Stimulated activated CD4-positive, alpha-beta T cell treated with anti-CD3 and anti-CD28 coated beads, Interleukin-2, amount 100 ng/mL, for 4 hours (primary cell): ENCODE measurements around the gene HIBCH.
A peak's percentile ranks its signal among the peaks of the same experiment; 100 is the strongest.
"Not testable (repeated sequence)": the region's sequence is repeated elsewhere in the genome, so short reads cannot be mapped to it uniquely, and the experiment has no call there.

ENCODE experiments used
- DNase-seq: peaks from one replicate; pipeline ENCODE4 v3.0.0-alpha.2; 2020; ENCODE audit warnings: low read depth

Gene HIBCH, protein sequence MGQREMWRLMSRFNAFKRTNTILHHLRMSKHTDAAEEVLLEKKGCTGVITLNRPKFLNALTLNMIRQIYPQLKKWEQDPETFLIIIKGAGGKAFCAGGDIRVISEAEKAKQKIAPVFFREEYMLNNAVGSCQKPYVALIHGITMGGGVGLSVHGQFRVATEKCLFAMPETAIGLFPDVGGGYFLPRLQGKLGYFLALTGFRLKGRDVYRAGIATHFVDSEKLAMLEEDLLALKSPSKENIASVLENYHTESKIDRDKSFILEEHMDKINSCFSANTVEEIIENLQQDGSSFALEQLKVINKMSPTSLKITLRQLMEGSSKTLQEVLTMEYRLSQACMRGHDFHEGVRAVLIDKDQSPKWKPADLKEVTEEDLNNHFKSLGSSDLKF

DNA sequence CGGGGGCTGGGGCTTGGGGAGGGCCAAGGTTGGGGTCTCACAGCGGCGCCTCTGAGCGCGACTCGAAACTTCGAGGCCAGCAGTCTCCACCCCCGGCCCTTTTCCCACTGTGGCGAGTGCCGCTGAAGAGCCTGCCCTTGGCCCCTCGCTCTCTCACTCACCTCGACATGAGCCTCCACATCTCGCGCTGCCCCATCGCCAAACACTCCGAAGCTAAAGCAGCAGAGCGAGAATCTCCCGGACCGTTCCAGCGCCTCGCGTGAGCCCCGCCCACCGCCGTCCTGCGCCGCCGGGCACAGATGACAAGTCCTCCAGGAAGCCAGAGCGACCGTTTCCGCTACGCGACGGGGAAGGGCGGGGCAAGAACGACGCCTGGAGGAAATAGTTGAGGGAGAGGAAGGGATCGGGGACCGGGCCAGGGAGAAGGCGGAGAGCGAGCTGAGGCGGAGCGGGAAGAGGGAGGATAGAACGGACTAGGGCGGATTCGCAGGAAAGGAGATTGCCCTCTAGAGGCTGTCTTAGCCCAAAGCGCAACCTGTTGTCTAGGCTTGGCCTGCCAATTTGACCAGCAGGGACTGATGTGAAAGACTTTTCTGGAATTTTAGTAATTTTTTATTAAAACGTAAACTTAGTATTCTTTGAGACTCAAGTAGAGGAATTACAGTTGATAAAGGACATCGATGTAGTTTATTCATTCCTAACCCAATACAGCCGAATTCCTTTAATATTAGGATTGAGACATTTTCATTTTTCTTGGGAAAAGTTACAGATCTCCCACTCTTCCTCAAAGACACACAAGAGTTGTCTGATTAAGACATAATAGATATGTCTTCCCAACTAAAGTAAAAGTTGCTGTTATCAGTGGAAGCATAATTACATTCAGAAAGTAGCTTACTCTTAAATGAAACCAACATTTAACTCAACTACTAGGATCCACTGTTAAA, at the start of gene HIBCH:
Gene HIBCH (minus strand): TSS at position 272 of the 944 bp plus-strand sequence. CDS start 76 bp downstream, at position 196.
- DNase-seq = peak; percentile 79

DNA sequence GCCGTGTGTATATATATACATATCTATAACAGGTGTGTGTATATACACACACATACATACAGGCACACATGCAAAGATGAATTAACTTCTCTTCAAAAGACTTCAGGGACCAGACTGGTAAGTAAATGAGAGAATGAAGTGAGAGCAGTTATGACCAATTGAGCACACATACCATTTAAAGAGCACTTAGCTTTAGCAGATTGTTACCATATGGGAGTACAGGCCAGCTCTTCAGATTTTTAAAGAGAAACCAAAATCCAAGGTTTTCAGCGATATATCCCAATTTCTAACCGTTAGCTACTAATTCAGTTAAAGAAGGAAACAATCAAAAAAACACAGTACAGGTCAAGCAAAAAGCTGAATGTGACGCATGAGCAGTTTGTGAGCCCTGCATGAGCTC, 47.5 kb upstream of the HIBCH start:
- no peak for DNase-seq

DNA sequence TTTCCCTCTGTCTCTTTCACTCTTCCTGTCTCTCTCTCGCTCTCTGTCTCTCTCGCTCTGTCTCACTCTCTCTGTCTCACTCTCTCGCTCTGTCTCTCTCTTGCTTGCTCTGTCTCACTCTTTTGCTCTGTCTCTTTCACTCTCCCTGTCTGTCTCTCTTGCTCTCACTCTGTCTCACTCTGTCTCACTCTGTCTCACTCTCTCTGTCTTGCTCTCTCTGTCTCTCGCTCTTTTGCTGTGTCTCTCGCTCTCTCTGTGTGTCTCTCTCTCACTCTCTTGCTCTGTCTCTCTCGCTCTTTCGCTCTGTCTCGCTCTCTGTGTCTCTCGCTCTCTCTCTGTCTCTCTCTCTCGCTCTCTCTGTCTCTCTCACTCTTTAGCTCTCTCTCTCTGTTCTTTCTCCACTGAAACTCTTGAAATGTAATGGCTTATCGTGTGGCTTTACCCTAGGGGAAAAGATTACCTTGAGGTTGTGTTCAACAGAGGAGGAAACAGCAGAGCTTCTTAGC, 46.7 kb upstream of the HIBCH start:
- no peak for DNase-seq

DNA sequence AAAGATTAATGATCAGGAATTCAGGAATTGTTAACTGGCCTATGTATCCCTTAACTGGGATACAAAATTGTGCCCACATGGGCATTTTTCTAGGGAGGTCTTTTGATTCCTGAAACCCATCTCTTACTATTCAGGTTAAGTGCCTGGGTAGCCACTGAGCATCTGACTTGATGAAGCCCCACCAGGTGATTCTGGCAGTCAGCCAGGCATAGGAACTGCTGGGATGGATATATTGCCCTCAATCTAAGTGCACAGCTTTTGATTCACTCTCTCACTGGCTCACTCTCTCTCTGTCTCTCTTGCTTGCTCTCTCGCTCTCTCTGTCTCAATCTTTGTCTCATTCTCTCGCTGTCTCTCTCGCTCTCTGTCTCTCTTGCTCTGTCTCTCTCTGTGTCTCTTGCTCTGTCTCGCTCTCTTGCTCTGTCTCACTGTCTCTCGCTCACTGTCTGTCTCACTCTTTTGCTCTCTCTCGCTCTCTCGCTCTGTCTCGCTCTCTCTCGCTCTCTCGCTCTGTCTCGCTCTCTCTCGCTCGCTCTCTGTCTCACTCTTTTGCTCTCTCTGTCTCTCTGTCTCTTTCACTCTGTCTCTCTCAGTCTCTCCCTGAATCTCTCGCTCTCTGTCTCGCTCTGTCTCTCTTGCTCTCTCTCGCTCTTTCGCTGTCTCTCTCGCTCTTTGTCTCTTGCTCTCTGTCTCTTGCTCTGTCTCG, 46.0 kb upstream of the HIBCH start:
- no peak for DNase-seq

DNA sequence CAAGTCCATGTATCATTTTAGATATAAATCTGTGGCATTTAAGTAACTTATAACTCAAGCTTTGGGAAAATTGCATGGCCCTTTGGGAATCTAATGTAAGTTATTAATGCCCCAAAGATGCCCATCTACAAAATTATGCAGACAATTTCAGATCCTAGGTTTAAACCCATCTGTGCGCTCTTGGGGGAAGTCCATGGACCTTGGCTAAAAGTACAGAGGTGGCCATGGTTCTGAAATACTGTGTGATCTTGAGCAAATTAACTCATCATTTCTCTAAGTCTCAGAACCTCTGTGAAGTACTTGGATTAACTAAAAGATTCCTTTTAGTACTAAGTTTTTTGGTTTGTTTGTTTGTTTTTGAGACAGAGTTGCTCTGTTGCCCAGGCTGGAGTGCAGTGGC, 43.3 kb upstream of the HIBCH start:
- no peak for DNase-seq

DNA sequence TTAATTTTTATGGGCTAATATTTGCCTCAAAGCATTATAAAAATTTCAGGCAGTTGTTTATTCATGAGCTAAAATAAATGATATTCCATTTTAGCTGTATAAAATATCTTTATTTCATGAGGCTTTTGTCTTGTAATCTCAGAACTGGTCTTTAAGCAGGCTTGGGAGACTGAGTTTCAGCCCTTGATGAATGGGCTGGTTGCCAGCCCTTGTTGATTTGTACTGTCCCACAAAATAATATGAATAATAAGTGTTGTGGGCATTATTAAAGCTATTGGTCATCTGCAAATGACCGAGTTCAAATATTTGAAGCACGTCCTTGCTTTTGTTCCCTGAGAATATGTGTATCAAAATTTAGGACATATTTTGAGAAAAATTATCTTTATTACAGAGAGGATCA, 41.9 kb upstream of the HIBCH start:
- DNase-seq = no peak

DNA sequence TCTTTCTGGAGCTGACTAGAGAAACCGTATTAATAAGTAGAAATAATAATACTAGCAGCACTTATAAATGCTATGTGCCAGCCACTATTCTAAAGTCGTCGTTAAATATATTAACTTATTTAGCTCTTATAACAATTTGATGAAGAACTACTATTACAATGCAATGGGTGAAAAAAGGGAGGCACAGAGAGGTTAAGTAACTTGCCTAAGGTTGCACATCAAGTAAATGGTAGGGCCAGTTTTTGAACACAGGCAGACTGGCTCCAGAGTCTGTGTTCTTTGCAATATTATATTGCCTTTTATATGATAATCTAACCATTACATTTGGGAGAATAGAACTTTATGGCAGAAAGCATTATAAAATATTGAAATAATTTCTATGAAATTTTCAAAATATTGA, 41.3 kb upstream of the HIBCH start:
- DNase-seq = no peak

DNA sequence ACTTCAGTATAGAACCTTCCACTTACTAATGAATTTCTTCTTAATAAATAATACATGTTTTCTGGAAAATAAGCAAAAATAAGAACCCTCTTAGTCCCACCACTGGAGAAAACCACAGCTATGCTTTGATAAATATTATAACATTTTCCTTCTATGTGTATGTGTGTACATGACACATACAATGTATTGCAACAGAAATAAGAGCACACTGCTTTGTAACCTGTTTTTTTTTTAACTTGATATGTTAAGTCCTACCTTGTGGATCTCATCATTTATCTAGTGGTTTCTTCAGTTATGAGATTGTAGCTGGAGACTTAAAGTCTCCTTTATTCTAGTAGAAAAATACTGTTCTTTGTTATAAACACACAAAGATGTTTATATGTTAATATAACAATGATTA, 40.9 kb upstream of the HIBCH start:
- no peak for DNase-seq

DNA sequence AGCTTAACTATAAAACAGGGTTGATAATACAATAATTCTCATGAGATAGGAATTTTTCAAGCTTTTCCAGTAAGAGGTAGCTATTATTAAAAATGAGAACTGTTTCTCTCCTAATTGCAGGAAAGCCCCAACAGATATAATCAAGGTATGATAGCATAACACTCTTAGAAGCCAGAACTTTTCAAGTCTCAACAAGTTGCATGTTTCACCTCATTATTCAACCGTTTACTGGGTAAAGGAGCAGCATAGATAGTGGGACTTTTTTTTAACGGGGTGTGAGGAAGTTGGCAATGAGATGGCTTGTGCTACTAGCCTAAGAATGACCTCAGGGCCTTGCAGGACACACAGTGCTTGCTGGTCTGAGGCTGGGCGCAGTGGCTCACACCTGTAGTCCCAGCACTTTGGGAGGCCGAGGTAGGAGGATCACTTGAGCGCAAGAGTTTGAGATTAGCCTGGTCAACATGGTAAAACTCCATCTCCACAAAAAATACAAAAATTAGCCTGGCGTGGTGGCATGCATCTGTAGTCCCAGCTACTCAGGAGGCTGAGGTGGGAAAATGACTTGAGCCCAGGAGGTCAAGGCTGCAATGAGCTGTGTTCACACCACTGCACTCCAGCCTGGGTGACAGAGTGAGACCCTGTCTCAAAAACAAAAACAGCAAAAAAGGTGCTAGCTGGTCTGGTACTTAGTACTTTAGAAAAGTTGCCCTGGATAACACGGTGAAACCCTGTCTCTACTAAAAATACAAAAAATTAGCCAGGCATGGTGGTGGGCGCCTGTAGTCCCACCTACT, 39.2 kb upstream of the HIBCH start:
- not testable (repeated sequence) for DNase-seq

DNA sequence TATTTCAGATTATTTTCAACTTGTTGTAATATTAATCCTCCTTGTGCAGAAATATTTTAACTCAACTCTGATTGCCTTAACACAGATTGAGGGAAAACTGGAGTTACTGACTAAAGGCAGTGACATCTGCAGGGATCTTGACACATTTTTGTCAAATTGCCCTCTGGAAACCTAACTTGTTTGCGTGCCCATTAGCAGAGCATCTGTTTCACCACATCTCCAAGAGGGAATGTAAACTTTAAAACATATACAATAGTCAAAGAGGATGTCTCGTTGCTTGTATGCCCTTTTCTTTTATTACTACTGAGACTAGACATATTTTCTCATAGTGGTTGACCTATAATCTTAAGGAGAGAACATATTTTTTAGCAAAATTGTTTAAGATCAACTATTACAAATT, 38.0 kb upstream of the HIBCH start:
- no peak for DNase-seq

DNA sequence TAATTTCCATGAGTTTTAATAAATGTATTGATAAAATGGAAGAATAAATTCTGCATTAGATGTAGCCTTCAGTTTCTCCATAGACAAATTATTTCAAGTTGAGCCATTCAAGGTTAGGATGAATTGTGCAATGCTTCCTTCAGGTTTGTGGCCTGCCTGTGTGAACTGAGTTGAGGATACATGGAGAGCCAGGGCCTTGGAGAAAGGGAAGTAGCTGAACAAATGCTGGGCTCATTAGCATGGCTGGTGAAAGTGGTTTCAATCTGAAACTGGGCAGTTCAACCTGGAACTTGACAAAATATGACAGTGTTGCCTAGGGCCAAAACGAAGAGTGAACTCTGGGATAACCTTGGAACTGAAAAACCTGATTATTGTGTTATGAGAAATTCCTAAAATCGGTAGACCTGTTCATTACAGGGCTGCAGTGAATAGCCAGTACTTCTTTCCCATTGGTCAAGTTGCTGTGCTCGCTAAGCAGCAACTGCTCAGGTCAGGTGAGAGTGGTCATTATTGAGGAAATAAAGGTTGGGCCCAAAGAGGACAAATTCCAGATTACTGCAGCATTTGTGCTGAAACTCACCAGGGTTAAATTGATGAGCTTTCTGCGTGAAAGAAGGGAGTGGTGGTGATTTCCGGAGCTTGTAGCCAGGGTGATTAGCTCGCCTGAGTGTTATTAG, 36.5 kb upstream of the HIBCH start:
- no peak for DNase-seq

DNA sequence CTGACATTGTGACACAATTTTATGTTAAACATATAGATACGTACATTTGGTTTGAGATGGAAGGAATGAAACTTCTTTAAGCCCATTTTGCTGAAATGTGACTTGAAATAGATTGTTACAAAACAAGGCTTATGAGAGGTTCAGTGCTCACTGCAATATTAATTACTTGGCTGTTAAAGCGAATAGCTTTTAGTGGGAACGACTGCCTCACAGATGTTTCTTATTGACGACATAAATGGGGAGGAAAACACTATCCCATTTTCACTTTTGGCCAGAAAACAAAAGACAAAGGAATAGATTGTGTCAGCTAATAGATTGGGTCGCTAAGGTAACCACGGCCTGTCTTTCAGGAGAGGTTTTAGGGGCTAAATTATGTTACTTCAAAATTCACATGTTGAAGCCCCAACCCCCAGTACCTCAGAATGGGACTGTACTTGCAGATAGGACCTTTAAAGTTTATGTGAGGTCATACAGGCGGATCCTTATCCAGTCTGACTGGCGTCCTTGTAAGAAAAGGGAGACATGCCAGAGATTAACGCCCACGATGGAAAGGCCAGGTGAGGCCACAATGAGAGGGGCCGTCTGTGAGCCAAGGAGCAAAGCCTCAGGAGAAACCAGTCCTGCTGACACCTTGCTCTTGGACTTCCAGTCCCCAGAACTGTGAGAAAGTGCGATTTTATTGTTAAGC, 34.5 kb upstream of the HIBCH start:
- no peak for DNase-seq

DNA sequence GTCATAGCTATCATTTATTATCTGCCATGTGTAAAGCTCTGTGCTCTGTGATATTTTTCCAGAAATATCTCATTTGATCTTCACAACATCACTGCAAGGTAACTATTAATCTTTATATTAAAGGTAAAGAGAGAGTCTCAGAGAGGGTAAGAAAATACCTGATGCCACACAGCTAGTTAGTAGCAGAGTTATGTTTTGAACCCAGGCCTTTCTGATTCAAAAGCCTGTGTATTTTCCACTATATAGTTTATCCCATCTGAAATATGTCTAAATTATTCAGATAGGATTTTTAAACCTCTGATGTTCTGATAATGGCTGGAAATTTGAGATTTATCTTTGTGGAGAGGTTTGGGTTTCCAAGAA, 33.9 kb upstream of the HIBCH start:
- no peak for DNase-seq

DNA sequence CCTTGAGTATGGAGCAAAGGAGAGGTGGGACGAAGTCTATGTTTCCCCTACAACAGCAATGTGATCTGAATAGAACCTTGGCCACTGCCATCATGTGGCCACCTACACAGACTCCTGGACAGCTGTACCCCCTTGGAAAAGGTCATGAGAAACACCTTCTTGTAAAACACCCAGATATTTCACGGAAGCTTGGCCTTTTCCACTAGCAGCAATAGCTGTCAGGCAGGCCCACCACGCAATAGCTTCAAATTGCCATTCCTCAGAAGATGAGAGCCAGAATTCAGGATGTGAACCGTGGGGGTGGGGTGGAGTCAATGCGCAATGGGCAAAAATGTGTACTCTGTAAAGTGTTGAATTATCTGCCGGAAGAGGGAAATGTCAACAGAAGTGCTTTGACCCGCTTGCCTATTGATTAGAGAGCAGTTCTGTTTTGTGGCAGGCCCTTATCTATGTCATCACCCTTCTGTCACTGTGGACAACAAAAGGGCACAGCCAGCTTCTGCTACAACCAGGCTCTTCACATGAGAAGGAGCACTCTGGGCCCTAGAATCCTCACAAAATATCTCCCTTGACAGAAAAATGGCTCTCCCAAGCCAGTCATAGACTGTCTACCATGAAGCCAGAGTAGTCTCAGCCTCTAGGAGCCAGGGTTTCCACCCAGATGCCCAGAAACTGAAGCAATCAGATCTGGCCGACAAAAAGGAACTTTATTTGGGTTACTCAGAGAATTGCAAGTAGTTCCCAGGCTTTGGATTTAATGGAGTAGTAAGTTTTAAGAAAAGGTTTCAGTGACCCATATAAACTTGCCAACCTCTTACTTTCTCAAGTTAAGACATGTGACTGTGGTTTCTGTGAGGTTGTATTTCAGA, 33.3 kb upstream of the HIBCH start:
- no peak for DNase-seq

DNA sequence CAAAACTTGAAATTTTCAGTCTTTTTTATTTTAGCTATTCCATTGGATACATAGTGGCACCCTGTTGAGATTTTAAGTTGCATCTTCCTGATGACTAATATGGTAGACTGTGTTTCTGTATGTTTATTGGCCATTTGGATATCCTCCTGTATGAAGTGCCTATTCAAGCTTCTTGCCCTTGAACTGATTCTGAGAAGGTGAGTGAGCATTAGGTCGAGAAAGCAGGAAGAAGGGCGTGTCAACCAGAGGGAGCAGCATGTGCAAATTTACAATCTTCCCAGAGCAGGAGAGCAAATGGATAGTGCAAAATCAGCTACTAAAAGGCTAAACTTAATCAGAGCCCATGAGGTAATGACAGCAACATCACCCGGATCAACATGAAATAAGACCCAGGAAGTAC, 32.3 kb upstream of the HIBCH start:
- no peak for DNase-seq

DNA sequence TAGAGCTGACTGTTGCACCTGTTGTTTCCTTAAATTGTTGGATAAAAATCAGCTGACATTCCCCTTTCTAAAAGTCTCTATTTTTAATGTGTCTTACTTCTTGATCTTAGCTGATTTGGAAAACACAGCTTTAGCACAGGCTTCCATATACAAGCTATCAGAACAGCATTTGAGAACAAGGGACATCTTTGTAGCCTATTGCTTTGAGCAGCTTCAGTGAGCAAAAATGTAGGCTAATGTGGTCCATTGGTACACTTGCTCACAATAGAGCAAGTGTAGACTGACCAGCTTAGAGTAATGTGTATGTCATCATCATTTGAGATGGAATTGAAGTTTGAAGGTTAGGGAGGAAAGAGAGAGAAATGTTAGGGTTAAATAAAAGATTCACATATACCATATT, 30.7 kb upstream of the HIBCH start:
- DNase-seq = no peak

DNA sequence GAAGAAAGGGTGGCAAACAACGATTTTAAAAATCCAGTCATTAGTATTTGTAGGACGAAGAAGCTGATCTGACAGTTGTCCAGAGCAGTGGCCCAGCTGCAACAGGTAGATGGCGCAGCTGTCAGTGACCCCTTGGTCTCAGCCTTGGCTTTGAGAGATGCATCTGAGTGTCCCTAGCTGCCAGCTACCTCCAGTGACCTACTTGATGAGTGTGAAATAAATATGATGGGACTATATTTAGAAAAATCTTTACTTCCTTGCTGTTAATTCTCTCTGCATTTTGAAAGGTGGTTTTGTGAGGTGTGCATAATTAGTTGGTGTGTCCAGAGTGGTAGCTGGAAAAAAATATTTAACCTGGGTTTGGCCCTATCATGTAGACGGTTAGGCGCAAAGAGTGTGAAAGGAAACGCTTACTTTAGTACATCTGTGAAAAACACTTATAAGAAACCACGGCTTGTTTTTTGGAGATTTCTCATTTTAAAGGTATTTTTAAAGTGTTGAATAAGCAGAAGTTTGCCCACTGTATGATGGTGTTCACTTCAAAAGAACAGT, 24.7 kb upstream of the HIBCH start:
- DNase-seq = no peak

DNA sequence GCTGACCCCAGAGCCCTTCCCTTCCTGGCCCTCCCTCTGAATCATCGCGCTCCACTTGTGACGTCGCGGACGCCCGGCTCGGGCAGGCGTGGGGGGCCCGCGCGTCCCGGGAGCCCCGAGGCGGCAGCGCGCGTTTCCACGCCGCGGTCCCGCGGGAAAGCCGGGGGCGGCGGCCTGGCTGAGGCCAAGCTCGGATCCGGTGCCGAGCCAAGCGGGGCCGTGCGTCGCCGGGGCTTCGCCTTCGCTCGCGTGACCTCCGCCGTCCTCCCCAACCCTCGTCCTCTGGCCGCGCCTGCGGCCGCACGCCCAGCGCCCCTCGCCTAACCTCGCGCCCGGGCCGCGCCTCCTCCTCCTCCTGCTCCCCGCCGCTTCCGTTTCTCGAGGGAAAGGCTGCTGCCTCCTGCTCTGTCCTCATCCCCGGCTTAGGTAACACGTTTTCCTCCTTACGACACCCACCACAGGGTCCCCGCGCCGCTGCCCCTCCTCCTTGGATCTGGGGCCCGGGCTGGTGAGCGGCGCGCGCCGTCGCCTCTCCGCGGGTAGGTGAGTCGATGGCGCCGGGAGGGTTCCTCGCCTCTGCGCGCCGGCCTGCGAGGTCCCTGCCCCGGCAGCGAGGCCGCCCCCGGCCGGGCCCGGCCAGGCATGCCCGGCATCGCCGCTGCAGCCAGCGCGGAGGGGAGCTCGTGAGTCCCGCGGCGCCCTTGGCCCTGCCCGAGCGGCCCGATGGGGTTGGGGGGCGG, 24.1 kb upstream of the HIBCH start, which contains the start of gene INPP1:
Gene INPP1 (plus strand): TSS at position 54 of the 740 bp plus-strand sequence. CDS start 16,514 bp downstream, outside the sequence.
- DNase-seq = peak; percentile 14
